Liver (tissue), 3 donors: ENCODE results near the gene SORCS2.

Experiments used
- EGR1 ChIP-seq, 2 donors: IDR thresholded peaks; 2 replicates each; pipeline ENCODE4 v1.6.1; 2016 to 2018; ENCODE audit warnings: antibody characterized with exemption in 2 of 2, low read depth in 2 of 2
- GABPA ChIP-seq, 2 donors: IDR thresholded peaks in 1 of 2; conservative IDR thresholded peaks in 1 of 2; 2 replicates each; pipeline ENCODE4 v1.6.1; 2016; ENCODE audit warnings: antibody characterized with exemption in 2 of 2, mild to moderate bottlenecking in 1 of 2, moderate library complexity in 1 of 2
- JUND ChIP-seq, 2 donors: IDR thresholded peaks; 2 replicates each; pipeline ENCODE4 v1.6.1; 2016; ENCODE audit warnings: antibody characterized with exemption in 2 of 2
- RAD21 ChIP-seq, 2 donors: IDR thresholded peaks; 2 replicates each; pipeline ENCODE4 v1.6.1; 2016; ENCODE audit warnings: antibody characterized with exemption in 2 of 2, mild to moderate bottlenecking in 2 of 2
- REST ChIP-seq: IDR thresholded peaks from 2 replicates; pipeline ENCODE4 v1.6.1; 2016; ENCODE audit warnings: antibody characterized with exemption, mild to moderate bottlenecking
- TAF1 ChIP-seq: conservative IDR thresholded peaks from 2 replicates; pipeline ENCODE4 v1.6.1; 2016; ENCODE audit warnings: antibody characterized with exemption, mild to moderate bottlenecking
- TF ChIP-seq, protein P1 (sequence below): fragments of 150-350 bp; IDR thresholded peaks from 2 replicates; pipeline ENCODE4 v1.5.1; 2017; ENCODE audit warnings: improper control_type of control experiment, low read depth, low read length; ENCODE audit not compliant: missing input control
- TF ChIP-seq, protein P2 (sequence below): IDR thresholded peaks from 2 replicates; pipeline ENCODE4 v1.6.1; 2016; ENCODE audit warnings: antibody characterized with exemption
- TF ChIP-seq, protein P3 (sequence below): IDR thresholded peaks from 2 replicates; pipeline ENCODE4 v1.6.1; 2016; ENCODE audit warnings: antibody characterized with exemption
- donor health status: healthy.
- donor health status: healthy.

GRCh38 chr4:7421356-7422150 is 229.2 kb downstream of the SORCS2 start:
- TF ChIP-seq, protein P1, sequence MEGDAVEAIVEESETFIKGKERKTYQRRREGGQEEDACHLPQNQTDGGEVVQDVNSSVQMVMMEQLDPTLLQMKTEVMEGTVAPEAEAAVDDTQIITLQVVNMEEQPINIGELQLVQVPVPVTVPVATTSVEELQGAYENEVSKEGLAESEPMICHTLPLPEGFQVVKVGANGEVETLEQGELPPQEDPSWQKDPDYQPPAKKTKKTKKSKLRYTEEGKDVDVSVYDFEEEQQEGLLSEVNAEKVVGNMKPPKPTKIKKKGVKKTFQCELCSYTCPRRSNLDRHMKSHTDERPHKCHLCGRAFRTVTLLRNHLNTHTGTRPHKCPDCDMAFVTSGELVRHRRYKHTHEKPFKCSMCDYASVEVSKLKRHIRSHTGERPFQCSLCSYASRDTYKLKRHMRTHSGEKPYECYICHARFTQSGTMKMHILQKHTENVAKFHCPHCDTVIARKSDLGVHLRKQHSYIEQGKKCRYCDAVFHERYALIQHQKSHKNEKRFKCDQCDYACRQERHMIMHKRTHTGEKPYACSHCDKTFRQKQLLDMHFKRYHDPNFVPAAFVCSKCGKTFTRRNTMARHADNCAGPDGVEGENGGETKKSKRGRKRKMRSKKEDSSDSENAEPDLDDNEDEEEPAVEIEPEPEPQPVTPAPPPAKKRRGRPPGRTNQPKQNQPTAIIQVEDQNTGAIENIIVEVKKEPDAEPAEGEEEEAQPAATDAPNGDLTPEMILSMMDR = no peak
- TF ChIP-seq REST (no peak), GABPA (IDR thresholded peaks at IDR 0.05 in 1 of 2, conservative IDR thresholded peaks at IDR 0.05 in 1 of 2) (no peak), RAD21 (IDR thresholded peaks at IDR 0.05) (no peak), EGR1 (IDR thresholded peaks at IDR 0.05; ENCODE audit: low read depth in 2 of 2) (no peak), TAF1 (no peak), JUND (IDR thresholded peaks at IDR 0.05) (no peak)
- TF ChIP-seq, protein P2, sequence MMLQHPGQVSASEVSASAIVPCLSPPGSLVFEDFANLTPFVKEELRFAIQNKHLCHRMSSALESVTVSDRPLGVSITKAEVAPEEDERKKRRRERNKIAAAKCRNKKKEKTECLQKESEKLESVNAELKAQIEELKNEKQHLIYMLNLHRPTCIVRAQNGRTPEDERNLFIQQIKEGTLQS = no peak
- TF ChIP-seq, protein P3, sequence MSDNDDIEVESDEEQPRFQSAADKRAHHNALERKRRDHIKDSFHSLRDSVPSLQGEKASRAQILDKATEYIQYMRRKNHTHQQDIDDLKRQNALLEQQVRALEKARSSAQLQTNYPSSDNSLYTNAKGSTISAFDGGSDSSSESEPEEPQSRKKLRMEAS = no peak
